Smooth muscle cell (in vitro differentiated cells): ENCODE measurements around the gene FOXO3. TPM values are rescaled to one million over a fixed set of nuclear protein-coding genes. Genes with fewer than 3 reads are reported as not detected.

Experiments used
- DNase-seq: peaks from one replicate; lab custom pipeline; 2025; ENCODE audit not compliant: unreplicated experiment; lab: John Stamatoyannopoulos, UW
- H2AFZ ChIP-seq: fragments of 200-600 bp; sonication (generic); 2 replicates; pipeline ENCODE4 v1.6.0; 2016; ENCODE audit warnings: antibody characterized with exemption, low read depth, mild to moderate bottlenecking
- H3F3A ChIP-seq: fragments of 200-600 bp; sonication (generic); 2 replicates; pipeline ENCODE4 v1.6.0; 2017; ENCODE audit warnings: antibody characterized with exemption, low read depth
- H3K27ac ChIP-seq: fragments of 200-600 bp; sonication (generic); 2 replicates; pipeline ENCODE4 v1.5.1; 2016; ENCODE audit warnings: low read depth, mild to moderate bottlenecking
- H3K27me3 ChIP-seq: fragments of 200-600 bp; sonication (generic); 2 replicates; pipeline ENCODE4 v1.6.1; 2016; ENCODE audit warnings: low read depth, mild to moderate bottlenecking
- H3K36me3 ChIP-seq: fragments of 200-600 bp; sonication (generic); 2 replicates; pipeline ENCODE4 v1.5.1; 2016; ENCODE audit warnings: low read depth
- H3K4me1 ChIP-seq: fragments of 200-600 bp; sonication (generic); 2 replicates; pipeline ENCODE4 v1.5.1; 2016; ENCODE audit warnings: low read depth
- H3K4me2 ChIP-seq: fragments of 200-600 bp; sonication (generic); 2 replicates; pipeline ENCODE4 v1.6.0; 2016; ENCODE audit warnings: mild to moderate bottlenecking
- H3K4me3 ChIP-seq: fragments of 200-600 bp; sonication (generic); 2 replicates; pipeline ENCODE4 v1.5.1; 2016; ENCODE audit warnings: mild to moderate bottlenecking
- H3K79me2 ChIP-seq: fragments of 200-600 bp; sonication (generic); 2 replicates; pipeline ENCODE4 v1.6.0; 2016; ENCODE audit warnings: low read depth, mild to moderate bottlenecking
- H3K9ac ChIP-seq: fragments of 200-600 bp; sonication (generic); 2 replicates; pipeline ENCODE4 v1.6.0; 2016; ENCODE audit warnings: low read depth
- H3K9me3 ChIP-seq: fragments of 200-600 bp; sonication (generic); replicated peaks from 2 replicates; pipeline ENCODE4 v1.5.1; 2016; ENCODE audit warnings: low read depth
- H4K20me1 ChIP-seq: fragments of 200-600 bp; sonication (generic); 2 replicates; pipeline ENCODE4 v1.6.0; 2016; ENCODE audit warnings: low read depth
- WGBS: methylation state at CpG from one replicate; pipeline ENCODE4 v1.1.7; 2016; ENCODE audit warnings: low lambda C conversion rate; 5-methylcytosine and 5-hydroxymethylcytosine counted together
- polyA plus RNA-seq: library from polyadenylated mRNA; unstranded; fragments of >200 nt; fragmentation: Nextera tagmentation; extraction: Ambion mirVana; gene quantifications from 2 replicates; pipeline ENCODE4 v1.2.1, GENCODE V29; 2016
- total RNA-seq: library from RNA; depleted of rRNA; stranded (reverse); fragments of >200 nt; gene quantifications from 2 replicates; pipeline ENCODE4 v1.2.3, GENCODE V29; 2014
- TF ChIP-seq, protein P1 (sequence below): fragments of 200-600 bp; sonication (generic); IDR thresholded peaks from 2 replicates; pipeline ENCODE4 v1.5.1; 2017; ENCODE audit warnings: borderline replicate concordance, mild to moderate bottlenecking, antibody characterized with exemption; ENCODE audit not compliant: insufficient read depth, poor library complexity, severe bottlenecking

The FOXO3 gene
- total and polyA plus RNA-seq, 2 experiments from 2014 or later, result 35.9 to 40.3 TPM

- Histone ChIP-seq H3K4me2 (no peak overlapping the region), H3K4me3 (no peak overlapping the region), H3K4me1 (no peaks in the 10 kb centered on the region), H3K36me3 (peaks cover 4% of the 10 kb centered on the region), H2AFZ (no peak overlapping the region), H4K20me1 (no peaks in the 10 kb centered on the region), H3K27ac (no peak overlapping the region), H3K9ac (no peak overlapping the region), H3K27me3 (no peaks in the 10 kb centered on the region), H3F3A (no peaks in the 10 kb centered on the region), H3K79me2 (no peaks in the 10 kb centered on the region), H3K9me3 (peaks cover 16% of the 10 kb centered on the region)
- WGBS, result 54% methylated on average over 17 of the region's 17 CpGs
- DNase-seq, result no peak
- TF ChIP-seq, protein P1, sequence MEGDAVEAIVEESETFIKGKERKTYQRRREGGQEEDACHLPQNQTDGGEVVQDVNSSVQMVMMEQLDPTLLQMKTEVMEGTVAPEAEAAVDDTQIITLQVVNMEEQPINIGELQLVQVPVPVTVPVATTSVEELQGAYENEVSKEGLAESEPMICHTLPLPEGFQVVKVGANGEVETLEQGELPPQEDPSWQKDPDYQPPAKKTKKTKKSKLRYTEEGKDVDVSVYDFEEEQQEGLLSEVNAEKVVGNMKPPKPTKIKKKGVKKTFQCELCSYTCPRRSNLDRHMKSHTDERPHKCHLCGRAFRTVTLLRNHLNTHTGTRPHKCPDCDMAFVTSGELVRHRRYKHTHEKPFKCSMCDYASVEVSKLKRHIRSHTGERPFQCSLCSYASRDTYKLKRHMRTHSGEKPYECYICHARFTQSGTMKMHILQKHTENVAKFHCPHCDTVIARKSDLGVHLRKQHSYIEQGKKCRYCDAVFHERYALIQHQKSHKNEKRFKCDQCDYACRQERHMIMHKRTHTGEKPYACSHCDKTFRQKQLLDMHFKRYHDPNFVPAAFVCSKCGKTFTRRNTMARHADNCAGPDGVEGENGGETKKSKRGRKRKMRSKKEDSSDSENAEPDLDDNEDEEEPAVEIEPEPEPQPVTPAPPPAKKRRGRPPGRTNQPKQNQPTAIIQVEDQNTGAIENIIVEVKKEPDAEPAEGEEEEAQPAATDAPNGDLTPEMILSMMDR, result no peak
Measured at GRCh38 chr6:108699290-108700041, 138.7 kb downstream of the FOXO3 start.

GRCh38 chr6:108702106-108702851 is 141.6 kb downstream of the FOXO3 start:
- H3K4me1 ChIP-seq, result no peaks in the 10 kb centered on the region
- DNase-seq, result no peak
- no peak overlapping the region for H3K4me2 ChIP-seq
- H3K9ac ChIP-seq, result no peak overlapping the region
- H3K79me2 ChIP-seq, result no peaks in the 10 kb centered on the region
- H3K27me3 ChIP-seq, result no peaks in the 10 kb centered on the region
- H2AFZ ChIP-seq, result no peak overlapping the region
- WGBS, result 100% methylated on average over 1 of the region's 1 CpG
- H3K27ac ChIP-seq, result no peak overlapping the region
- no peaks in the 10 kb centered on the region for H3F3A ChIP-seq
- H4K20me1 ChIP-seq, result no peaks in the 10 kb centered on the region
- H3K4me3 ChIP-seq, result no peak overlapping the region
- peaks cover 16% of the 10 kb centered on the region for H3K9me3 ChIP-seq
- H3K36me3 ChIP-seq, result peaks cover 4% of the 10 kb centered on the region
- TF ChIP-seq, protein P1, result no peak

GRCh38 chr6:108706649-108707048 is 145.9 kb downstream of the FOXO3 start:
- peaks cover 4% of the 10 kb centered on the region for H3F3A ChIP-seq
- no peak overlapping the region for H3K27ac ChIP-seq
- no peaks in the 10 kb centered on the region for H4K20me1 ChIP-seq
- no peak overlapping the region for H3K4me3 ChIP-seq
- peaks cover 12% of the 10 kb centered on the region for H3K9me3 ChIP-seq
- H2AFZ ChIP-seq, result no peak overlapping the region
- TF ChIP-seq, protein P1, result no peak
- H3K9ac ChIP-seq, result no peak overlapping the region
- no peaks in the 10 kb centered on the region for H3K79me2 ChIP-seq
- 84% methylated on average over 8 of the region's 8 CpGs for WGBS
- peaks cover 4% of the 10 kb centered on the region for H3K36me3 ChIP-seq
- H3K4me1 ChIP-seq, result no peaks in the 10 kb centered on the region
- H3K27me3 ChIP-seq, result no peaks in the 10 kb centered on the region
- no peak overlapping the region for H3K4me2 ChIP-seq
- no peak for DNase-seq
